ENCODE results near the gene ASAP2.

The ASAP2 gene

GRCh38 chr2:9165625-9166024, 41.0 kb upstream of the ASAP2 start:
- no peak for TF ChIP-seq CTCF (IDR thresholded peaks at IDR 0.05; ENCODE audit: borderline replicate concordance, insufficient read depth, low read depth, low read length)
- H3K4me3 ChIP-seq (ENCODE audit: low read depth, low read length), result no peak overlapping the region

GRCh38 chr2:9166579-9167377, 39.8 kb upstream of the ASAP2 start:
- no peak overlapping the region for H3K4me3 ChIP-seq (ENCODE audit: low read depth, low read length)
- no peak for TF ChIP-seq CTCF (IDR thresholded peaks at IDR 0.05; ENCODE audit: borderline replicate concordance, insufficient read depth, low read depth, low read length)

GRCh38 chr2:9167718-9168657, 38.6 kb upstream of the ASAP2 start:
- no peak for TF ChIP-seq CTCF (IDR thresholded peaks at IDR 0.05; ENCODE audit: borderline replicate concordance, insufficient read depth, low read depth, low read length)
- H3K4me3 ChIP-seq (ENCODE audit: low read depth, low read length), result no peak overlapping the region

GRCh38 chr2:9168821-9169221, 37.8 kb upstream of the ASAP2 start:
- H3K4me3 ChIP-seq (ENCODE audit: low read depth, low read length), result no peak overlapping the region
- TF ChIP-seq CTCF (IDR thresholded peaks at IDR 0.05; ENCODE audit: borderline replicate concordance, insufficient read depth, low read depth, low read length), result no peak

- TF ChIP-seq CTCF (IDR thresholded peaks at IDR 0.05; ENCODE audit: borderline replicate concordance, insufficient read depth, low read depth, low read length), result no peak
- H3K4me3 ChIP-seq (ENCODE audit: low read depth, low read length), result no peak overlapping the region
Observed at GRCh38 chr2:9169349-9170107, 37.1 kb upstream of the ASAP2 start.

GRCh38 chr2:9170458-9171130, 36.0 kb upstream of the ASAP2 start:
- TF ChIP-seq CTCF (IDR thresholded peaks at IDR 0.05; ENCODE audit: borderline replicate concordance, insufficient read depth, low read depth, low read length), result no peak
- H3K4me3 ChIP-seq (ENCODE audit: low read depth, low read length), result no peak overlapping the region

Data from GM12875 (cell line).